HCT116 (cell line): Measurements from ENCODE around the gene GNAO1. TPM values are rescaled to one million over a fixed set of nuclear protein-coding genes. Genes with fewer than 3 reads are reported as not detected.

Experiments
- ATAC-seq: fragments of 200-7000 bp; cut with Tn5 transposase; 2 replicates; pipeline ENCODE4 v1.9.1; 2020; ENCODE audit warnings: mild to moderate bottlenecking, moderate library complexity
- BruUV-seq: library from RNA; stranded (reverse); fragments of 400-500 nt; replicated peaks from 2 replicates; lab custom pipeline; 2021; lab: Mats Ljungman, UMichigan
- CTCF ChIA-PET: fragments of 300-600 bp; sonication (Branson Sonifier 250); formaldehyde crosslinking; loops from one replicate; lab custom pipeline; 2021; ENCODE audit warnings: antibody characterized with exemption; lab: Charles Lee
- POLR2A ChIA-PET: fragments of 300-600, 350-600 bp; sonication (Branson Sonifier 250); formaldehyde crosslinking; loops from one replicate; lab custom pipeline; 2021; ENCODE audit warnings: antibody characterized with exemption; lab: Charles Lee
- RAD21 ChIA-PET, 2 experiments: fragments of 300-600 bp; sonication (Branson Sonifier 250); formaldehyde crosslinking; loops; one replicate each; lab custom pipeline; 2023; ENCODE audit warnings: low total read pairs in 2 of 2; ENCODE audit not compliant: uncharacterized antibody in 2 of 2, unreplicated experiment in 2 of 2, low non-redundant PET in 1 of 2; lab: Charles Lee
- DNase-seq: peaks from one replicate; pipeline ENCODE4 v3.0.0-alpha.2; 2010; ENCODE audit warnings: low read depth, low spot score
- H2AFZ ChIP-seq: fragments of 200-600 bp; shearing (Covaris generic), sonication (generic); 2 replicates; pipeline ENCODE4 v1.6.1; 2017; ENCODE audit warnings: low read depth, mixed run types, mixed read lengths, antibody characterized with exemption, low read length; ENCODE audit not compliant: poor library complexity, severe bottlenecking
- H3K27ac ChIP-seq: 2 replicates; pipeline ENCODE4 v1.5.1; 2012; ENCODE audit warnings: low read depth, low read length
- H3K27me3 ChIP-seq: fragments of 200-600 bp; sonication (generic); 2 replicates; pipeline ENCODE4 v1.6.1; 2016; ENCODE audit warnings: mixed run types, low read length, mixed read lengths; ENCODE audit not compliant: insufficient read depth
- H3K36me3 ChIP-seq, 2 experiments: fragments of 200-500 bp in 1 of 2; fragments of 200-600 bp in 1 of 2; sonication (Bioruptor generic) in 1 of 2; sonication (generic) in 1 of 2; 2 replicates each; pipeline versions ENCODE4 v1.5.1 to v1.6.1; 2014 to 2016; ENCODE audit warnings: low read length in 2 of 2, inconsistent platforms in 1 of 2, mixed read lengths in 1 of 2, mixed run types in 1 of 2; ENCODE audit not compliant: insufficient read depth in 2 of 2, control insufficient read depth in 1 of 2
- H3K4me1 ChIP-seq, 2 experiments: fragments of 200-600 bp in 1 of 2; sonication (generic) in 1 of 2; 2 replicates each; pipeline versions ENCODE4 v1.5.1 to v1.6.1; 2012 to 2017; ENCODE audit warnings: low read length in 2 of 2, inconsistent platforms in 1 of 2, mild to moderate bottlenecking in 1 of 2, mixed read lengths in 1 of 2, mixed run types in 1 of 2, moderate library complexity in 1 of 2; ENCODE audit not compliant: insufficient read depth in 2 of 2, control insufficient read depth in 1 of 2
- H3K4me2 ChIP-seq: fragments of 200-600 bp; sonication (generic); 2 replicates; pipeline ENCODE4 v1.6.1; 2017; ENCODE audit warnings: mixed run types, low read length, mixed read lengths
- H3K4me3 ChIP-seq, 2 experiments: fragments of 200-600 bp in 1 of 2; sonication (generic) in 1 of 2; replicated peaks in 1 of 2; 2 replicates each; pipeline ENCODE4 v1.5.1; 2011 to 2016; ENCODE audit warnings: low read length in 2 of 2, control low read depth in 1 of 2, low read depth in 1 of 2, mild to moderate bottlenecking in 1 of 2, mixed read lengths in 1 of 2, mixed run types in 1 of 2
- H3K79me2 ChIP-seq: fragments of 200-600 bp; sonication (generic); 2 replicates; pipeline ENCODE4 v1.6.1; 2017; ENCODE audit warnings: mild to moderate bottlenecking, mixed run types, low read length, moderate library complexity, mixed read lengths; ENCODE audit not compliant: insufficient read depth
- H3K9ac ChIP-seq: fragments of 200-600 bp; sonication (generic); 2 replicates; pipeline ENCODE4 v1.6.1; 2016; ENCODE audit warnings: low read length, mixed read lengths
- H3K9me2 ChIP-seq: fragments of 200-600 bp; sonication (generic), shearing (Covaris generic); 2 replicates; pipeline ENCODE4 v1.6.1; 2017; ENCODE audit warnings: mixed run types, mild to moderate bottlenecking, moderate library complexity; ENCODE audit not compliant: insufficient read depth
- H3K9me3 ChIP-seq, 2 experiments: fragments of 200-500 bp in 1 of 2; fragments of 200-600 bp in 1 of 2; sonication (Bioruptor generic) in 1 of 2; sonication (generic) in 1 of 2; 2 replicates each; pipeline ENCODE4 v1.6.1; 2014 to 2017; ENCODE audit warnings: low read length in 2 of 2, mixed read lengths in 2 of 2, inconsistent platforms in 1 of 2, low read depth in 1 of 2, mild to moderate bottlenecking in 1 of 2, mixed run types in 1 of 2, moderate library complexity in 1 of 2; ENCODE audit not compliant: control insufficient read depth in 1 of 2, insufficient read depth in 1 of 2
- H4K20me1 ChIP-seq: fragments of 200-600 bp; sonication (generic), shearing (Covaris generic); 2 replicates; pipeline ENCODE4 v1.6.1; 2017; ENCODE audit warnings: mixed run types, mild to moderate bottlenecking, moderate library complexity; ENCODE audit not compliant: insufficient read depth
- ATF3 ChIP-seq: IDR thresholded peaks from 2 replicates; pipeline ENCODE4 v1.6.1; 2012
- CEBPB ChIP-seq: IDR thresholded peaks from 2 replicates; pipeline ENCODE4 v1.6.1; 2012; ENCODE audit warnings: low read depth
- EGR1 ChIP-seq: IDR thresholded peaks from 2 replicates; pipeline ENCODE4 v1.6.1; 2012; ENCODE audit warnings: low read depth
- ELF1 ChIP-seq: IDR thresholded peaks from 2 replicates; pipeline ENCODE4 v1.6.1; 2012; ENCODE audit warnings: low read depth, borderline replicate concordance
- EZH2 ChIP-seq: fragments of 200-600 bp; sonication (generic); IDR thresholded peaks from 2 replicates; pipeline ENCODE4 v1.6.1; 2017; ENCODE audit warnings: antibody characterized with exemption, mixed run types
- EZH2phosphoT487 ChIP-seq: fragments of 200-600 bp; IDR thresholded peaks from 2 replicates; pipeline ENCODE4 v1.6.1; 2018; ENCODE audit warnings: antibody characterized with exemption, borderline replicate concordance
- MAX ChIP-seq: IDR thresholded peaks from 2 replicates; pipeline ENCODE4 v1.6.1; 2012
- POLR2A ChIP-seq: IDR thresholded peaks from 2 replicates; pipeline ENCODE4 v1.7.0; 2011; ENCODE audit warnings: borderline replicate concordance; ENCODE audit not compliant: insufficient read depth, insufficient read length; ENCODE audit errors: extremely low read depth
- RAD21 ChIP-seq: IDR thresholded peaks from 2 replicates; pipeline ENCODE4 v1.6.1; 2012; ENCODE audit warnings: low read depth, mild to moderate bottlenecking
- SRF ChIP-seq: IDR thresholded peaks from 2 replicates; pipeline ENCODE4 v1.6.1; 2012; ENCODE audit warnings: low read depth
- YY1 ChIP-seq: IDR thresholded peaks from 2 replicates; pipeline ENCODE4 v1.6.1; 2011; ENCODE audit warnings: low read length, low read depth, moderate library complexity, mild to moderate bottlenecking; ENCODE audit not compliant: insufficient replicate concordance; ENCODE audit errors: extremely low read depth
- ZBTB33 ChIP-seq: IDR thresholded peaks from 2 replicates; pipeline ENCODE4 v1.6.1; 2011; ENCODE audit warnings: mild to moderate bottlenecking, low read length, moderate library complexity; ENCODE audit not compliant: insufficient replicate concordance; ENCODE audit errors: extremely low read depth
- ZFX ChIP-seq: fragments of 450-650 bp; IDR thresholded peaks from 2 replicates; pipeline ENCODE4 v1.6.1; 2017
- intact Hi-C: fragments of 100-400 bp; cut with micrococcal nuclease; formaldehyde crosslinking; loops from 2 replicates; pipeline ENCODE4 v1.10.0; 2022
- total RNA-seq: library from RNA; stranded (reverse); gene quantifications from one replicate; pipeline ENCODE4 v1.2.1, GENCODE V29; 2021; ENCODE audit not compliant: unreplicated experiment

GNAO1 gene
- total RNA-seq, 1 experiment from 2014 or later: 0.12 TPM

GRCh38 chr16:56349711-56350161 lies 158.4 kb downstream of the GNAO1 start:
- Histone ChIP-seq H3K27ac (no peak overlapping the region), H3K4me1 (peaks cover 0 to 4% of the 10 kb centered on the region in 2 experiments; a peak in 1 of 4 replicates), H3K27me3 (no peaks in the 10 kb centered on the region), H3K79me2 (no peaks in the 10 kb centered on the region), H3K9ac (no peak overlapping the region), H3K4me2 (no peak overlapping the region), H2AFZ (no peak overlapping the region), H3K36me3 (no peaks in the 10 kb centered on the region), H3K9me3 (no peaks in the 10 kb centered on the region), H4K20me1 (no peaks in the 10 kb centered on the region), H3K4me3 (no peak overlapping the region), H3K9me2 (no peaks in the 10 kb centered on the region)
- DNase-seq: no peak
- ATAC-seq: no peak
- intact Hi-C loops: no loop called here
- BruUV-seq: no TSS peak
- ChIA-PET POLR2A (no interaction called here), CTCF (no interaction called here), RAD21 (no interaction called here)
- TF ChIP-seq SRF: no peak
- no peak for TF ChIP-seq MAX
- TF ChIP-seq POLR2A: no peak
- TF ChIP-seq YY1: no peak
- no peak for TF ChIP-seq ZBTB33
- no peak for TF ChIP-seq EGR1
- no peak for TF ChIP-seq EZH2phosphoT487
- TF ChIP-seq EZH2: no peak
- no peak for TF ChIP-seq RAD21
- no peak for TF ChIP-seq ELF1
- no peak for TF ChIP-seq ZFX
- no peak for TF ChIP-seq ATF3
- TF ChIP-seq CEBPB: no peak
